Putamen (tissue), 1 donor: ENCODE data around the gene ARF1.

Experiments used
- DNase-seq: peaks from one replicate; pipeline ENCODE4 v3.0.0-alpha.2; 2016; ENCODE audit warnings: low spot score

Gene ARF1

GRCh38 chr1:228071839-228072657 lies 10.5 kb upstream of the ARF1 start:
- no peak for DNase-seq

GRCh38 chr1:228072658-228073043 lies 9.9 kb upstream of the ARF1 start:
- no peak for DNase-seq

GRCh38 chr1:228073061-228073856 lies 9.2 kb upstream of the ARF1 start:
- no peak for DNase-seq

DNA sequence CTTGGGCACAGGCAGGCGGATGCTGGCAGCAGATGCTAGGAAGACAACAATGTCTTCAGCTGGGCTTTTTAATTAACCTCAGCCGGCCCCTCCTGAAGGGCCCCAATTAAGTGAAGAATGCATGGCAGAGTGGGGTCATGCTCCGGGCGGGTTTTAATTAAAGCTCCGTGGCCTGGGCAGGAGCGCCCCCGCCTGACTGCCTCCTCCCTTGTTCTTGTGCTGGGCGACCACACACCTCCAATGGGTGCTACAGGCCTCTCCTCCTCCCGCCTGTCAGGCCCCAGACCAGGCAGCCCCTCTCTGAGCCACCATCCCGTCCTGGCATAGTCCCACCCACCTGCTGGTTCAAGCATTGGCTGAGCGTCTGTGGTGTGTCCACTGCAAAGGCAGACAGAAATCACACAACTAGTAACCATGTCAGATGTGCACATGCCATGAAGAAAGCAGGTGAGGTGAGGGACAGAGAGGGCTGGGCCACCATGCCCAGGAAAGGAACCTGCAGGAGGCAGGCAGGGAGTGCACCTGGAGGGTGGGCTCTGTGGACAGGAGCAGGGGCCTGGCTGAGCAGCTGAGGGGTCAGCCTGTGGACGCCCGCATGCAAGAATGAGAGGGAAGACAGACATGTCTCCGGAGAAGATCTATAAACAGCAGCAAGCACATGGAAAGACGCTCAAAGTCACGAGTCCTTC lies 8.5 kb upstream of the ARF1 start:
- DNase-seq = no peak

DNA sequence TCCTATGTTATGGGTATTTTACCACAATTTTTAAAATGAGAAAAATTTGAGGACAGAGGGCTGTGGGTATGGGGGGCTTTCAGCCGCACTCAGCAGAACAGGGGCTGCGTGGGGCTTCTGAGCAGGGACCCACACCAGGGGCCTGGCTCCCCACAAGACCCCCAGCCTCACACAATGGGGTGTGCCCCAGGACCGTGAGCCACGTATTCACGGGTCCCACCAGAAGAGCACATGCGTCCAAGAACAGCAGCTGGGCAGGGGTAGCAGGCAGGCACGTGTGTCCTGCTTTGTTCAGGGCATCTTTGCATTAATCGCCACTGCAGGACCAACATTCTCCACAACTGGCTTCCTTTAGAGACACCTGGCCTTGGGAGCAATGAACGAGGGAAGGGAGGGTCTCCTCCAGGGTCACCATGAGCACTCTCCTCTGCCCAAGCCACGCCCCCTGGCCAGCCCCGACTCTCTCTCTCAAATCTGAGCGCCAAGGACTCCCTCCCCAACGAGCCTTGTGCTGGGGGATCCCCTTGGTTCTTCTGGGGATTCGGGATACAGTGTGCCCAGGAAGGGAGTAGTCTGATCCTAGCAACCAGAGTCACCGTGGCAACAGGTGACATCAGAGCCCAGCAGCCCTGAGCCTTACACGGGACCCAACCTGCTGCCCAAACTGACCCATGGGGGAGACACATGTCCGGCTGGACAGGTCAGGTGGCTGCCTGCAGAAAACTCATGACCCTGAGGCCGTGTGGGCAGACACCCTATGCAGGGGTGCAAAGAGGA lies 7.4 kb upstream of the ARF1 start:
- DNase-seq = no peak

DNA sequence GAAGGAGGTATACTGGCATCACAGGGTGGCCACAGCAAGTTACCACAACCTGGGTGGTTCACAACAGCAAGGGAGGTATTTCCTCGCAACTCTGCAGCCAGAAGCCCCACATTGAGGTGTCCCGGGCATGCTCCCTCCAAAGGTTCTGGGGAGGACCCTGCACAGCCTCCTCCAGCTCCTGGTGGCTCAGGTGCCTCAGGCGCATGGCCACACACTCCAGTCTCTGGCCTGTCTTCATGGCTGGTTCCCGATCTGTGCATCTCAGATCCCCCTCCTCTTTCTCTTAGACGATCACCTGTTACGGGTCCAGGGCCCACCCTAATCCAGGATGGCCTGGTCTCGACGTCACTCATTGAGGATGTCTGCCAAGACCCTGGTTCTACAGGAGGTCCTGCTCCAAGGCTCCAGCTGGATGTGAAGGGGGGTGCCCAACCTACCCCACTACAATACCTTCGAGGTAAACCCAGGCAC lies 6.7 kb upstream of the ARF1 start:
- no peak for DNase-seq

- DNase-seq = no peak
These were observed 5.6 kb upstream of the ARF1 start for GRCh38 chr1:228076796-228077430.

DNA sequence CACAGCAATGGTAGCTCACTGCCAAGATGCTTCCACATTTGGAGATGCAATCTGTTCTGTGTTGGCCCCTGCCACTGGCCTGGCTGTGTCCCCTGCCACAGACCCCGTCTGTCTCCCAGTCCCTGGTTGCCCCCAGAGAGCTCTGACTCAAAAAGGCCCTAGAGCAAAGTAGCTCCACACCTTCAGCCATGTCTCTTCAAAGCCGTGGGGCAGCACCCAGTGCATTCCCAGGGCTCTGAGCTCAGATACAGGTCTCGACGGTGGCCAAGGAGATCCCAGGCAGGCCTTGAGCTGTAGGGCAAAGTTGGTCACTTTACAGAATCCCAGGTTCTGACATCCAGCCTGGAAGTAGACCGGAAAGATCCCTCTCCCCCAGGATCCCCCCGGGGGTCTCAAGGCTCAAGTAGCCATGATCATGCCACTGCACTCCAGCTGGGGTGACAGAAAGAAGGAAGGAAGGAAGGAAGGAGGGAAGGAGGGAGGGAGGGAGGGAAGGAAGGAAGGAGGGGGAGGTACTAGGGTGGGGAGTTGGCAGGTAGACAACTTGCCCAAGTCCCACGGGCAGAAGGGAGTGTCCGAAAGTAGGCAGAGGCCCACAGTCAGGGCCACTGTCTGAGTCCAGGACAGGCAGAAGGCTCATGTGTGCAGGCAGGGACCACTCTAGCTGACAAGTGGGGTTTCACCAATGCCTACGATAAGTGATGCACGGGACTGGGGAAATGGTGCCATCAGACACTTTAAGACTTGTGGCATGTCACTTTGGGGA lies 4.8 kb upstream of the ARF1 start:
- no peak for DNase-seq

DNA sequence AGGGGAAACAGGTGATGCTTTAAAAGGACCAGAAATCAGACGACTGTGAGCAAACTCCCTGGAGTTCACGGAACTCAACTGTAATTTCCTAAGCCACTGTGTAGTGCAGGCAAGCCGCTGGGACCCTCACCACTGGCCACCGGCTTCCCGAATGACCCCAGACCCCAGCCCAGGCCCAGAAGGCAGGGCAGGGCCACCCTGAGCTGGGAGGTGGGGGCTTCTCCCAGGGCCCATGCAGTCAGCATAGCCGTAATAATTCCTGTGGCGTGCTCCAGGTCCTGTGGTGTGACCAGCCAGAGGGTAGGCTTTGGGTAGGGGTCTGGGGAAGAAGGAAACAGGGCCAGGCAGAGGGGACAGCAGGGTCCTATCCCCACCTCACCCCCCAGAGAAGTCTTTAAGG lies 3.5 kb upstream of the ARF1 start:
- DNase-seq = no peak

DNA sequence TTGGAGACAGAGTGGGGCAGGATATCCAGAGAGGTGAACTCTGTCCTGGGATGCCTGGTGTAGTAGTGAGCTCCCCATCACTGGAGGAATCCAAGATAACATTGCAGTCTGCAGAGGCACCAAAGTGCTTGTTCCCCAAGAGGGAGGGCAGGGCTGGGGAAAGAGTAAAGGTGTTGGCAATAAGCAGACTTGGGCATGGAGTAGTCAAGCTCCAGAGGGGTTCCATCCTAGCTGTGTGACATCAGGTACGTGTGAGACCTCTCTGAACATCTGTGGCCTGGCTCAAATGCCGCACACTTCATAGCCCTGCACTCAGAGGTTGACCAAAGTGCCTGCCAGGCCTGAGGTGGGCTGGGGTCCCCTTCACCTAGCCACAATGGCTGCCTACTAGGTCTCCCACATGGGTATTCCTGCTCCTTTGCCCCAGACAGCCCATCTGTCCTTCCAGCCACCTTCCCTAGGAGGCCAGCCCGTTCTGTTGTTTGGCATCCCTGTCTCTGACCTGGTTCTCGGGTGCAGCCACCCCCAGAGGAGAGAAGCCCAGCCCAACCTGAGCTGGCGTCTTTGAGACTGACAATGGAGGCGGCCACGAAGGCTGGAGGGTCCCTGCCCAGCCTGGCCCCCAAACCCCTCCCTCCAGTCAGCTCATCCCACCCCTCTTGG lies 2.8 kb upstream of the ARF1 start:
- no peak for DNase-seq

DNA sequence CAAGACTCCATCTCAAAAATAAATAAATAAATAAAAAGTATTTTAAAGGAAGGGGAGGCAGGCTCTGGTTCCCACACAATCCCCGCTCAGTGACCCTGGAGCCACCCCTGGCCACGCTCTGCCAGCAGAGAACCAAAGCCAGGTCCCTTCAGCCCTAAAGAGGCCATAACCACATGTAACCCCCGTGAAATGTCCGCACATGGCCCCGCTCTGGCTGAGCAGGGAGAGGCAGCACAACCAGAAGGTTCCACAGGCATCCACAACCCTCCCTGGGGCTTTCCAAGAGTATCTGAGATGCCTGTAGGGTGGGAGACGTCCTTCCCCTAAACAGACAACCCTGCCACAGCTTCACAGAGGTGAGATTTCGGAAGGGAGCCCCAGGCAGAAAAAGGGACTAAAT lies 1.4 kb upstream of the ARF1 start:
- DNase-seq = no peak

GRCh38 chr1:228081578-228082213 lies 812 bp upstream of the ARF1 start:
- DNase-seq = no peak

DNA sequence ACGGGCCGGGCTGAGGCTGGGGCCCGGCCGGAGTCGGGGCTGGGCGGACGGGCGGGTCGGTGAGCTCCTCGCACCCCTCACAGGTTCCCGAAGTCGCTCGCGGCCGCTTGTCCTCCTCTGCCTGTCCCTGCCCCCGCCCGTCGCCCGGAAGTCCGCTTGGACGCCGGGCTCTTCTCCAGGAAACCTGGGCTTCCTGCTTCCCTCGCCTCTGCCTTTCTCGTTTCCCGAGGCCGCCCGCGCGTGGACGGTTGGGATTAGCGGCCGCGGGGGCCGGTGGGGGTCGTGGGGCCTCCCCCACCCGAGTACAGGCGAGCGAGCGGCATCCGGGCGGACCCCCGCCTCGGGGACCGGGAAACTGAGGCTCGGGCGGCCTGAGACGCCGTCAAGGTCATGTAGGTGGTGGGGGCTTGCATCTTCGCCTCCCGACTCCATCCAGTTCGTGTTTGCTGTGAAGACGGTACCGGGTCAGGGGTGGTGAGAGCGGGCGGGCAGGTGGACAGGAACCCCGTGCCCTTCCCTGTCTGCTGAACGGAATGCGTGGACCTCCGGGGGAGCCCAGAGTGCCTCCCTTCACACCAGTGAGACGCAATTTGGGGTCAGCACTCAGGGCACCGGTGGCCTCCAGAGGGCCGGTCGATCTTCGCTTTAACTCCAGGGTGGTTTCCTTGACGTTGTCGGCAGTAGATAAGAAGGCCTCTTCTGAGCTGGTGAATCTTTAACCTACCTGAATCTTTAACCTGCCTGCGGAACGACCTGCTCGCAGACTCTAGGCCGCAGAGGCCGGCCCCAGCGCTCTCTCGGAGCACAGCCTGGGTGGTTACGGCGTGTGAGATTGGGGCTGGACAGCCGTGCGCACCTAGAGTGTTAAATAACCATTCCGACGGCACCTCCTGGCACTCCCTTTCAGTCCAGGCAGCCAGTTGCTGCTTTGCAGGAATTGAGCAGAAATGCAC lies 686 bp downstream of the ARF1 start:
- no peak for DNase-seq

DNA sequence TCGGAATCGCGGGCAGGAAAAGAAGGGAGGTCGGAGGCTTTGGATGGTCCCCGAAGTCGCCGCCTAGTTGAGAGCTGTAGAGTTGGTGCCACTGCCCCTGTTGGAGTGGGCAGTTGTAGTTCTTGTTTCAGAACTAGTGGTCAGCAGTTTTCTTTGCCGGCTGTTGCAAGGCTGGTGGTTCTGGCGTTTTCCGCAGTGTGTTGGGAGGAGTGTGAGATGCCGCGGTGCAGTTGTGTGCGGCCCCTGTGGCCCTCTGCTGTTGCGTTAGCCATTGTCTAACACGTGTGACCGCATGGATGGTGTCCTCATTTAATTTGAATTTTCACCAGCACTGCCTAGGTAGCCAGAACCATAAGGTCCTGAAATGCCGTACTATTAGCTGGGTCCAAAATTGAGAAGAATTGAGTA lies 1.4 kb downstream of the ARF1 start:
- DNase-seq = no peak

DNA sequence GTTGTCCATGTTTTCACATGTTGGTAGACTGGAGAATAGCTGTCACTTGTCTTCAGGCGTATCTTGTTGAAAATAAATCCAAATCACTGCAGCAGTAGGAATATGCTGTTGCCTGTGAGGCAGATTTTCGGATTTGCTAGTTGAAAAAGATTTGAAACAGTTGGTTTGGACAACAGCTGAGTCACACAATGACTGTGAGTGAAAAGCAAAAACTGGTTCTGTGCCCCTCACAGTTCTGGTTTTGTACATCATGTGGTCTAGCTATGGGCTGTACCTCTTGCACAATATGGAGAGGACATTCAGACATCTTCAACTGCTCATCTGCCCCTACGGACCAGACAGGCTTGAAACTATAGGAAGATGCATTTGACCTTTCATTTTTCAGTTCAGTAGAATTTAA lies 1.8 kb downstream of the ARF1 start:
- no peak for DNase-seq

DNA sequence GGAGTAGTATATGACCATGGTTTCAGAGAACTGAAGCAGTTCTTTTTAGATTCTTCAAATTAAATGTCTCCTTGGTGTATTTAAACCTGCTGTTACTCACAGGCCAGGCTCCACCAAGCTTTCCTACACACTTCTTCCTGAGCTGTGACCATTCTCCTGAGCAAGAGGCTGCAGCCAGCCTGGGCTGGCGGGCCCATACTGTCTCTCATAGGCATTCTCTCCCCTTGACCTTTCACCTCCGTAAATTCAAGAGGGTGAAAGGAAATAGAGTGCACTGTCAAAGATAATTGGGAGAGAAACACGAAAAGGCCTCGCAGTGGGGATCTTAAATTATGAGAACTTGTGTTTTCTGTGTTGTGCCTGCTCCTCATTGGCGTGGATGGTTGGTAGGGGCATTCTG lies 2.3 kb downstream of the ARF1 start:
- no peak for DNase-seq

GRCh38 chr1:228085287-228085951 lies 2.9 kb downstream of the ARF1 start:
- DNase-seq = no peak

DNA sequence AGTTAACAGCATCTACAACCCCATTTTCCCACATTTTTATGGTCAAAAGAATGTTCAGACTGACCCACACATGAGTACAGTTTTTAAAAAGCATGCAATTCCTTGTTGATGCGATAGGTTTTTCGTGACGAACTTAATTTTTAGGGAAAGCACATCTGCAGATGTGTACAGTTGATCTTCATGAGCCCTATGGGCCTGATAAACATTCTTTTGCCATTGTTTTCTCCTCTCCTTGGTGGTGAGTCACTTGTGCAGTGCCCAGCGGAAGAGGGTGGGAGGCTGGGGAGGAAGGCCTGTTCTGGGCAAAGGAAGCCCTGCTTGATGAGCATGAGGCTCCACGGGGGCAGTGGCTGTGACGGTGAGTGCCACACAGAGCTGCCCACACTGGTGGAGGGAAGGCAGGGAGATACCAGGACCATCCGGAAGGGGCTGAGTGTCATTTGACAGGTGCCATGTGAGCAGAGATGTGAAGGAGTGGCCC lies 5.3 kb downstream of the ARF1 start:
- DNase-seq = no peak
